Suprapubic skin (tissue), 4 donors: ENCODE data around the gene TWIST2. TPM values are rescaled to one million over a fixed set of nuclear protein-coding genes. Genes with fewer than 3 reads are reported as not detected.
A peak's percentile ranks its signal among the peaks of the same experiment; 100 is the strongest.

Experiments
- DNase-seq, 2 donors: peaks; one replicate each; pipeline ENCODE4 v3.0.0-alpha.2; 2019; ENCODE audit warnings: low spot score in 2 of 2
- H3K27ac ChIP-seq: fragments of 200-600 bp; sonication (generic); one replicate; pipeline ENCODE4 v1.5.1; 2019
- H3K27me3 ChIP-seq: fragments of 200-600 bp; sonication (generic); one replicate; pipeline ENCODE4 v1.5.1; 2019
- H3K36me3 ChIP-seq: fragments of 200-600 bp; sonication (generic); one replicate; pipeline ENCODE4 v1.5.1; 2019
- H3K4me1 ChIP-seq: fragments of 200-600 bp; sonication (generic); one replicate; pipeline ENCODE4 v1.5.1; 2019
- H3K4me3 ChIP-seq: fragments of 200-600 bp; sonication (generic); one replicate; pipeline ENCODE4 v1.5.1; 2019; ENCODE audit warnings: mild to moderate bottlenecking
- H3K9me3 ChIP-seq: fragments of 200-600 bp; sonication (generic); one replicate; pipeline ENCODE4 v1.5.1; 2019
- EP300 ChIP-seq: sonication (generic); formaldehyde crosslinking; IDR thresholded peaks from one replicate; pipeline ENCODE4 v1.6.1; 2017; ENCODE audit warnings: antibody characterized with exemption
- POLR2A ChIP-seq, 2 donors: fragments of 450-650 bp; IDR thresholded peaks; one replicate each; pipeline ENCODE4 v1.6.1; 2017; ENCODE audit warnings: antibody characterized with exemption in 2 of 2, mild to moderate bottlenecking in 2 of 2, moderate library complexity in 2 of 2
- POLR2AphosphoS5 ChIP-seq, 3 donors: sonication (generic); formaldehyde crosslinking; IDR thresholded peaks; one replicate each; pipeline ENCODE4 v1.6.1; 2017; ENCODE audit warnings: antibody characterized with exemption in 3 of 3
- WGBS: methylation state at CpG from one replicate; pipeline ENCODE4 v1.1.5; 2018; 5-methylcytosine and 5-hydroxymethylcytosine counted together
- total RNA-seq, 4 donors: library from RNA; depleted of rRNA; stranded (reverse); fragments of >200 nt; gene quantifications; one replicate each; pipeline ENCODE4 v1.1.0, GENCODE V29; 2016
- TF ChIP-seq, protein P1 (sequence below), 2 donors: fragments of 200-600 bp in 1 of 2; fragments of 450-650 bp in 1 of 2; sonication (generic) in 1 of 2; IDR thresholded peaks; one replicate each; pipeline ENCODE4 v1.5.1; 2016 to 2019; ENCODE audit warnings: antibody characterized with exemption in 2 of 2, mild to moderate bottlenecking in 1 of 2, moderate library complexity in 1 of 2

The TWIST2 gene
- total RNA-seq, 4 donors from 2014 or later: 14.7 to 72.7 (median 30.4) TPM

DNA sequence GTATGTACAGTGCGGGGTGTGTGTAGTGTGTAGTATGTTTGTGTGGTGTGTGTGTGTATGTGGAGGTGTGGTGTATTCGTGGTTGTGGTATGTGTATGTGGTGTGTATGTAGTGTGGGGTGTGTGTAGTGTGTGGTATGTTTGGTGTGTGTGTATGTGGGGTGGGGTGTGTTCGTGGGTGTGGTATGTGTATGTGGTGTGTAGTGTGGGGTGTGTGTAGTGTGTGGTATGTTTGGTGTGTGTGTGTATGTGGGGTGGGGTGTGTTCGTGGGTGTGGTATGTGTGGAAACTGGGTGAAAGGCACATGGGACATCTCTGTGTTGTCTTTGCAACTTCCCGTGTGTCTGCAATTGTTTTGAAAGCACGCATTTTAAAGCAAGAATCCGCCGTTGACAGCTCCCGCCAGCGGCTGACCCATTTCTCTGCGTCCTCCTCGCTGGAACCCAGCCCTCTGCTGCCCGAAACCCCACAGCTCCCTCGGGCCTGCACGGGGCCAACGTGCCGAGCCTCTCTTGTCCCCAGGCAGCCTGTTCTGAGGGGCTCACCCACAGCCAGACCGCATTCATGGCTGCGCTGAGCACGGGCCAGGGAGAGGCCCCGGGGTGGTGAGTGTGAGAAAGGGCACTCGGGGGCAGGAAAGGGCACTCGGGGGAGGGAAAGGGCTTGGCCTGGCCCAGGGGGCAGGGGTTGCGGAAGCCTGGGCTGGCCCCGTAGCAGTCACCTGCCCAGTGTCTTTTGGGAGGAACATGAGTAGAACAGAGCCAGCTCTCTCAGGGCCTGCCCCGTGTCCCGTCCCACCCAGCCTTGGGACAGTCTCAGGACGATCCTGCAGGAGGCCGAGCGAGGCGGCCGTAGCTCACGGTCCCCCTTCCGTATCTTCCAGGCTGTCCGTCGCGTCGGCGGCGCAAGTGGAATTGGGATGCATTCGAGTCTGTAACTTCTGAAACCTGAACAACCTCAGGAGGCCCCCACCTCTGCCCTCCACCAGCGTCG is 61.4 kb downstream of the TWIST2 start:
- no peak overlapping the region for H3K4me3 ChIP-seq
- DNase-seq: peak; percentile 81 to 90
- TF ChIP-seq POLR2AphosphoS5 (IDR thresholded peaks at IDR 0.05): peak in 1 of 3 donors; percentile 39
- TF ChIP-seq EP300: no peak
- H3K4me1 ChIP-seq: peaks cover 8% of the 10 kb centered on the region
- peak overlapping the region; percentile 52 for H3K27ac ChIP-seq
- no peaks in the 10 kb centered on the region for H3K9me3 ChIP-seq
- H3K36me3 ChIP-seq: no peaks in the 10 kb centered on the region
- peaks cover 7% of the 10 kb centered on the region for H3K27me3 ChIP-seq
- 58% methylated on average over 26 of the region's 43 CpGs for WGBS

- Histone ChIP-seq H3K9me3 (no peaks in the 10 kb centered on the region), H3K36me3 (no peaks in the 10 kb centered on the region), H3K4me3 (no peak overlapping the region), H3K4me1 (peaks cover 8% of the 10 kb centered on the region), H3K27ac (no peak overlapping the region), H3K27me3 (peaks cover 16% of the 10 kb centered on the region)
- TF ChIP-seq EP300 (no peak), POLR2A (IDR thresholded peaks at IDR 0.05) (no peak), POLR2AphosphoS5 (IDR thresholded peaks at IDR 0.05) (no peak)
- TF ChIP-seq, protein P1, sequence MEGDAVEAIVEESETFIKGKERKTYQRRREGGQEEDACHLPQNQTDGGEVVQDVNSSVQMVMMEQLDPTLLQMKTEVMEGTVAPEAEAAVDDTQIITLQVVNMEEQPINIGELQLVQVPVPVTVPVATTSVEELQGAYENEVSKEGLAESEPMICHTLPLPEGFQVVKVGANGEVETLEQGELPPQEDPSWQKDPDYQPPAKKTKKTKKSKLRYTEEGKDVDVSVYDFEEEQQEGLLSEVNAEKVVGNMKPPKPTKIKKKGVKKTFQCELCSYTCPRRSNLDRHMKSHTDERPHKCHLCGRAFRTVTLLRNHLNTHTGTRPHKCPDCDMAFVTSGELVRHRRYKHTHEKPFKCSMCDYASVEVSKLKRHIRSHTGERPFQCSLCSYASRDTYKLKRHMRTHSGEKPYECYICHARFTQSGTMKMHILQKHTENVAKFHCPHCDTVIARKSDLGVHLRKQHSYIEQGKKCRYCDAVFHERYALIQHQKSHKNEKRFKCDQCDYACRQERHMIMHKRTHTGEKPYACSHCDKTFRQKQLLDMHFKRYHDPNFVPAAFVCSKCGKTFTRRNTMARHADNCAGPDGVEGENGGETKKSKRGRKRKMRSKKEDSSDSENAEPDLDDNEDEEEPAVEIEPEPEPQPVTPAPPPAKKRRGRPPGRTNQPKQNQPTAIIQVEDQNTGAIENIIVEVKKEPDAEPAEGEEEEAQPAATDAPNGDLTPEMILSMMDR (IDR thresholded peaks at IDR 0.05): no peak
- peak; percentile 54 to 68 for DNase-seq
- 86% methylated on average over 3 of the region's 10 CpGs for WGBS
Observed at GRCh38 chr2:238910751-238911351, 63.0 kb downstream of the TWIST2 start.

DNA sequence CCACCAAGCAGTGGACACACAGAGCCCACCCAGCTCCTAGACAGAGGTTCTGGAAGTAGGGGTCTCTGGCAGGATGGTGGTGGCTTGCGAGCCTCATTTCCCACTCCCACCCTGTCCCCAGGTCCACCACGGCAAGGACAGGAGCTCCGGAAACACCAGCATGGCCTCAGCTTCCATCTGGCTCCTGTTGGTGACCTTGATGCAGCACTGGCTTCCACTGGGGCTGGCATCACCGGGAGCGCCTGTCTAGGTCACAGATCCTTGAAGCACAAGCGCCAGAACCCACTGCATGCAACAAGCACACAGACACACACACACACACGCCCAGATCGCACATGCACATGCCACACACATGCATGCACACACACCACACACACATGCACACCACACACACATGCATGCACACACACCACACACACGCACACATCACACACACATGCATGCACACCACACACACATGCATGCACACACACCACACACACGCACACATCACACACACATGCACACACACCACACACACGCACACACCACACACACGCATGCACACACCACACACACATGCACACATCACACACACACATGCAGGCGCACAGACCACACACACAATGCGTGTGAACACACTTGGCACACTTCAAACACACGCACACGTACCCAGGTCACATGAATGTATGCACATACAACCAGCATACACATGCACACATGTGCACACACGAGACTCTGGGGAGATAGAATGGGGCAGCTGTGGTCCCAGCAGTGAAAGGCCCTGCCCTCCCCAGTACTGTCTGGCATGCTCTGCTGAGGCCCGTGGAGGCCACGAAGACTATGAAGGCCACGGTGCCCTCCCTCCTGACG is 63.7 kb downstream of the TWIST2 start:
- H3K36me3 ChIP-seq: no peaks in the 10 kb centered on the region
- H3K4me1 ChIP-seq: peaks cover 7% of the 10 kb centered on the region
- TF ChIP-seq EP300 (no peak), POLR2A (IDR thresholded peaks at IDR 0.05) (no peak), POLR2AphosphoS5 (IDR thresholded peaks at IDR 0.05) (no peak)
- TF ChIP-seq, protein P1 (IDR thresholded peaks at IDR 0.05): no peak
- H3K27ac ChIP-seq: no peak overlapping the region
- 77% methylated on average over 18 of the region's 21 CpGs for WGBS
- no peaks in the 10 kb centered on the region for H3K9me3 ChIP-seq
- H3K4me3 ChIP-seq: no peak overlapping the region
- H3K27me3 ChIP-seq: peaks cover 11% of the 10 kb centered on the region
- peak in 1 of 2 donors; percentile 49 for DNase-seq

GRCh38 chr2:238912228-238912915 is 64.5 kb downstream of the TWIST2 start:
- Histone ChIP-seq H3K27me3 (peaks cover 13% of the 10 kb centered on the region), H3K36me3 (no peaks in the 10 kb centered on the region), H3K4me1 (peaks cover 5% of the 10 kb centered on the region), H3K27ac (no peak overlapping the region), H3K9me3 (no peaks in the 10 kb centered on the region), H3K4me3 (no peak overlapping the region)
- TF ChIP-seq EP300 (no peak), POLR2AphosphoS5 (IDR thresholded peaks at IDR 0.05) (no peak), POLR2A (IDR thresholded peaks at IDR 0.05) (no peak)
- TF ChIP-seq, protein P1 (IDR thresholded peaks at IDR 0.05): no peak
- DNase-seq: peak; percentile 51 to 73
- 87% methylated on average over 18 of the region's 26 CpGs for WGBS
